ENCODE data around the gene BIRC7.

- no peak for TF ChIP-seq POLR2A (IDR thresholded peaks at IDR 0.05)
- no peak for TF ChIP-seq POLR2AphosphoS5 (IDR thresholded peaks at IDR 0.05)
Measured at GRCh38 chr20:63283397-63284082, 47.8 kb downstream of the BIRC7 start.
